Measurements from ENCODE around the gene DSC2.
"Not testable (repeated sequence)": the region's sequence is repeated elsewhere in the genome, so short reads cannot be mapped to it uniquely, and the experiment has no call there.

DSC2 gene

DNA sequence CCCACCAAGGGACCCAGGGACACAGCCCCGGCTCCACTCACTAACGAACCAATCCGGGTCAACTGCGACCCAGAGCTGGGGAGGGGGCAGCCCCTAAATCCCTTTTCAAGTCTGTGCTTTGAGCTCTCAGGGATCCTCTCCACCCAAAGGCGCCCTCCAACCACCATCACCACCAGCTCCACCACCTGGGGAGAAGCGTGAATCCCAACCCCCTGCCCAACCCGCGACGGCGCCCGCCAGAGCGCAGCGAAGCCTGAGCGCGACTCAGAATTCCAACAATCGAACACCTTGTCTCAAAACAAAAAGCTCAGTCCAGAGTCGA lies 60.2 kb downstream of the DSC2 start:
- no peak for DNase-seq

DNA sequence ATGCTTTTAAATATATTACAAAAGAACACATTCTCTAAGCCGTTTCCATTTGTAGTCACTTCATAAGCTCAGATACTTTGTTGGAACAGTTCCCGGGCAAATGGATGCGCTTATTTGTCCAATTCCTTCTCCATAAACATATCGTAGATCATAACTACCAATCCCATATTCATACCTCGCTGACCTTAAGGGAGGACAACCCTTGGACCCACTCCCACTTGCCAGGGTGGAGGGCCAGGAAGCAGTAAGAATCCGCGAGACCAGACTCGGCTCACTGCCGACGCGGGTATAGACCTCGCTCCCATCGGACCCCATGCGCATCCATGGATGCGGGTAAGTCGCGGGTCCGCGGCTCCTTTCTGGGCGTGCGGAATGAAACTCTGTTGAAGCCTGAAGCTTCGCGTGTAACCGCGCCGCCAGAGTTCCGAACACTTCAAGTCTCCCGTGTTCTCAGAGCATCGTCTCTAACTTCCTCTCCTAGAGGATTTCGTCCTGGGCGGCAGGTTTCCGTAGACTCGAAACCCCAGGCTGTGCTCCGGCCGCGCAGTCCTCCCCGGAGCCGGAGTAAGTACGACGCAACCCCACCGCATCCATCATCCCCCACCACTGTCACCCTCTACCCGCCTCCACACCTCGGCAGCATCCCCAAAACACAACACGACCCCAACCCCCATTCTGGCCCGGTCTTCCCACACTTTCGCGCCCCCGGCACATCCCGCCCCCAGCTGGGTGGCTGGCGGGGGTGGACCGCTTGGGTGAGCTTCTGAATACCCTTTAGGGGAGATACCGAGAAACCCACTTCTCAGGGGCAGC lies 60.7 kb downstream of the DSC2 start:
- DNase-seq, result no peak

DNA sequence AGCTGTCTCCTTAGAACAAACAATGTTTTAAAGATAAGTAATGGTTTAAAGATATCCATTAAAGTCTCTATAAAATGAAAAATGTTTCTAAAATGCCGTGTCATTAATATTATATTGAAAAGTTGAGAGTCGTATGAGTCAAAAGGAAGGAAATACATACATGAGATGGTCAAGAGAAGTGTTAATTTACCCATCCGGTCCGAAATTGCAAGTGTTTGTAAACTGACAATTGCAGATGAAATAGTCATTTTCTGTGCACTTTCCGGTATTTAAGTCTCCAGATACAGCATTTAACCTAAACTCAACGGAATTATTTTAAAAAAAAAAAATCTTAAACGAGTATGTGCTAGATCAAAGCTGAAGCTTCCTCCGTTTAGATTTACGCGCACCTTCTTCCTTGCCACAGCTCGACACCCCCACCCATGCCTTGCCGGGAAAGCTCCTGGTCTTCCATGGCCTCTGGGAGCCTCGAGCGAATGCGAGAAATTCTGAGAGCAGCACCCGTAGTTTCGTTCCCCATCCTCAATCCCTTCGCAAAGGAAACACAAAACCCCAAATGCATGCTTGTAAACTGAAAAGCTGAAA lies 61.4 kb downstream of the DSC2 start:
- no peak for DNase-seq

DNA sequence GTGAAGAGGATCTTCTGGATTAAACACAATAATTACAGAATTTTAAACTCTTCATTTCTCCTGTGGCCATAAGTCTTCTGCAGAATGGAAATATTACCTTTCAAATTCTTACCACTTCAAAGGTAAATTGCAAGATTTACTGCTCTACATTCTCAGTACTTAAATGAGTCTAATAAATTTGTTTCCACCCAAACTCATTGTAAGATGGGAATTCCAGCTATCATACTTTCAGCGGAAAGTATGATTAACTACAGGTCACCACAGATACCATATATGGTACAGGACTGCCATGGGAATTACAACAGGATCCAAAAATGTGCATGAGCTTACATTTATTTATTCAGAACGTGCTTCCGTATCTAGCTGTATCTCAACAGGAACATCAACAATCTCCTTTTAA lies 62.8 kb downstream of the DSC2 start:
- no peak for DNase-seq

DNA sequence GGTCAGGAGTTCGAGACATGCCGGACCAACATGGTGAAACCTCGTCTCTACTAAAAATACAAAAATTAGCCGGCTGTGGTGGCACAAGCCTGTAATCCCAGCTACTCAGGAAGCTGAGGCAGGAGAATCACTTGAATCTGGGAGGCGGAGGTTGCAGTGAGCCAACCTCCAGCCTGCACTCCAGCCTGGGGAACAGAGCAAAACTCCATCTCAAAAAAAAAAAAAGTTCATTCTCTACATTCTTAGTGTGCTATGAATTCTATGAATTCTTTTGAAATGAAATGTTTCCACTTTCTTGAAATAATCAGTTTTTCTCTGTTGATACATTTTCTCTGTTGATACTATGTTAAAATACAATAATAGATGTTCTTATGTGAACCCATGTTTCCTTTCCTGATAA lies 64.5 kb downstream of the DSC2 start:
- DNase-seq, result not testable (repeated sequence)

DNA sequence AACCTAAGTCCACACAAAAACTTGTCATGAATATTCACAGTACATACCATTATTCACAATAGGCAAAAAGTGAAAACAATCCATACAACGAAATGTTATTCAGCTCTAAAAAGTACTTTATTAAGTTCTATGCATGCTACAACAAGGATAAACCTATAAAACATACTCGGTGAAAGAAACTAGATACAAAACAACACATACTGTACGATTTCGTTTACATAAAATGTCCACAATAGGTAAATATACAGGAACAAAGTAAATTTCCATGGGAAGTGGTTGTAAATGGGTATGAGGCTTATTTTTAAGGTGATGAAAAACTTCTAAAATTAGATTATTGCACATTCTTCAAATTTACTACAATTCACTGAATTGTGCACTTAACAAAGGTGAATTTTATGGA lies 67.7 kb downstream of the DSC2 start:
- DNase-seq, result no peak

DNA sequence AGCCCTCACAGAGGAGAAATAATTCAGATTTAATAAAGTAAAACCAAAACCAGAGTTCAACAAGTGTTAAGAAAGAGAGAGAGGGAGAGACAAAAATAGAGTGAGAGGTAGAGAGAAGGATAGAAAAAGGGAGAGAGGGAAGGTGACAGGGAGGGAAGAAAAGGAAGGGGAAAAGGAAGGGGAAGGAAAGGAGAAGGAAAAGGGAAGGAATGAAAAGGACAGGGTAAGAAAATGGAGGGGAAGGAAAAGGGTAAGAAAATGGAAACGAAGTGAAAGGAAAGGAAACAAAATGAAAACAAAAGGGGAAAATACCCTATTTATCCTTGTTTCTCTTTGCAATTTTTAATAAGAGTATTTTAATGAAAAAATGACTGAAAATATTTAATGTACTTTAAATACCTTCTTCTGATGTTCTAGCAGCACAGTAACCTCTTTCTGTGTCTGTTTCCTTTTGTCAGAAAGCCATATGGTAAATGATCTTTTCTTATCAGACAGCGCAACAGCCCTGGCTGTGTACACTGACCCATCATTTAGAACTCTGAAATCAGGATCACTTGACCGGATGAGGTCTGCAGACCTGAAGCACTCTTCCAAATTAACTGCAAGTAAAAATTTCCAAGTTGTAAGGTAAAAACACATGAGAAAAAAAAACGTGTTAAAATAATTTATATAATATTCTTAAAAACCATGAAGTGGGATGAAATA lies 71.5 kb downstream of the DSC2 start:
- no peak for DNase-seq

DNA sequence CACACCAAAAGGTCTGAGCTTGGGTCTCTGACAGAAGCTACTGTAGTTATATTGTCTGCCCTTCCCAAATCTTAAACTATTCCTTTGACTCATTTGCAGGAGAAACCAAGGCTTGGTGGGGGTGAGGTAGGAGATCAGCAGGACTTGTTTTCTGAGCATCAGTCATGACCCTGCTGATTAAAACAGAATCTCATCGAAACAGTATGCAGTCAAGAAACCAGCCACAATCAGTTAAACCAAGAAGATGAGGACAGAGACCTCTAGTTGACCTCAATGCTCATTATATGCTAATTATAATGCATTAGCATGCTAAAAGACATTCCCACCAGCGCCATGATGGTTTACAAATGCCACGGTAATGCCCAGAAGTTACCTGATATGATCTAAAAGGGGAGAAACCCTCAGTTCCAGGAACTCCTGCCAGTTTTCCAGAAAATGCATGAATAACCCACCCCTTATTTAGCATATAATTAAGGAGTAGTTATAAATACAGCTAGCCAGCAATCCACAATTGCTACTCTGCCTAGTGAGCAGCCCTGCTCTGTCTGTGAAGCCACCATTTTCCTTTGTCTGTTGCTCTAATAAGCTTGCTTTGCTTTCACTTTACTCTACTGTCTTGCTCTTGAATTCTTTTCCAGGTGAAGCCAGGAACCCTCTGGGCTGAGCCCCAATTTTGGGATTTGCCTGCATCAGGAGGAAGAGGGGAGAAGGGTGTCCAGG lies 86.3 kb downstream of the DSC2 start:
- no peak for DNase-seq

DNA sequence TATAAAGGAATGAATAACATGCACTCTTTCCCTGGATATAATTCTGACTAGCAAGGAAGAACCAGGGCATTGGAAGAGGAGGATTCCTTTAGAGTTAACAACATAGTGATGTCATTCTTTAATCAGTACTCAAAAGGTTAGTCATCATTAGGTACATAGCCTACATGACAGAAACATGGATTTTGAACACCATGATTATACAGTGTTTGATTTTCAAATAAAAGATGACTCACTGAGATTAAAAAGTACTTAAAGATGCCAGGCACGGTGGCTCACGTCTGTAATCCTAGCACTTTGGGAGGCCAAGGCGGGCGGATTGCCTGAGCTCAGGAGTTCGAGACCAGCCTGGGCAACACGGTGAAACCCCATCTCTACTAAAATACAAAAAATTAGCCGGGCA lies 90.8 kb downstream of the DSC2 start:
- peak; percentile 10 for DNase-seq

DNA sequence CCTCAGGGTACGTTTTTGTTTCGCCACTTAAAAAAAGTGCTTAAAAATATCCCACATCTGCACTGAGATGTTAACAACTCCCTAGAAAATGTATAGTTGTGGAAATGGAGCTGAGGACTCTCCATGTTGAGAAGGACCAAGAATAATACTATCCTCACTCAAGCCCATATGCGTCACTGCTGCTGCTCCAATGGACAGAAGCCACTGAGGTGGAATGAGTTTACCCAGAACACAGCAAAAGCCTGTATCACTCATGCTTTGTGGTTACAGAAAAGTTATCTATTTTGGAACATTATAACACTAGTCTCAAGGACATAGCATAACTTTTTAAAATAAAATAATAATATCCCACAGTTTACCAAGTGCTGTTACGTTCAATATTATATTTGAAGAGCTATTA lies 91.6 kb downstream of the DSC2 start:
- DNase-seq, result no peak
